Muscle of leg (tissue), 11 donors: ENCODE data around the gene FOXD1. TPM values are rescaled to one million over a fixed set of nuclear protein-coding genes. Genes with fewer than 3 reads are reported as not detected.
"Not testable (repeated sequence)": the region's sequence is repeated elsewhere in the genome, so short reads cannot be mapped to it uniquely, and the experiment has no call there.

Experiments used
- DNase-seq: peaks from one replicate; pipeline ENCODE4 v3.0.0; 2013
- H3K27ac ChIP-seq: one replicate; pipeline ENCODE4 v1.5.1; 2013; ENCODE audit warnings: mild to moderate bottlenecking, low read length, control low read depth
- H3K27me3 ChIP-seq: one replicate; pipeline ENCODE4 v1.6.1; 2013; ENCODE audit warnings: low read length; ENCODE audit not compliant: control insufficient read depth, insufficient read depth
- H3K36me3 ChIP-seq: one replicate; pipeline ENCODE4 v1.6.1; 2013; ENCODE audit warnings: low read length; ENCODE audit not compliant: control insufficient read depth, insufficient read depth
- H3K4me1 ChIP-seq: one replicate; pipeline ENCODE4 v1.6.1; 2013; ENCODE audit warnings: low read length; ENCODE audit not compliant: control insufficient read depth, insufficient read depth
- H3K4me3 ChIP-seq: one replicate; pipeline ENCODE4 v1.5.1; 2013; ENCODE audit warnings: low read length, control low read depth
- H3K9me3 ChIP-seq: replicated peaks from 2 replicates; pipeline ENCODE4 v1.6.1; 2013; ENCODE audit warnings: low read depth, low read length; ENCODE audit not compliant: control insufficient read depth
- WGBS: methylation state at CpG from one replicate; pipeline ENCODE4 v1.1.5; 2013; ENCODE audit warnings: missing lambda C conversion rate; ENCODE audit not compliant: insufficient coverage; 5-methylcytosine and 5-hydroxymethylcytosine counted together
- polyA plus RNA-seq, 8 donors: library from polyadenylated mRNA; unstranded; fragments of 120-200 nt; gene quantifications; one replicate each; pipeline versions ENCODE4 v1.2.1 to v1.2.3, GENCODE V29; 2013; ENCODE audit warnings: inconsistent platforms in 1 of 8, low replicate concordance in 1 of 8; ENCODE audit not compliant: insufficient read length in 8 of 8, insufficient read depth in 1 of 8
- total RNA-seq: library from RNA; stranded (reverse); fragments of 120-200 nt; gene quantifications from one replicate; pipeline ENCODE4 v1.2.4, GENCODE V29; 2013

The FOXD1 gene
- total and polyA plus RNA-seq, 9 donors, result 0.35 to 2.9 (median 0.95) TPM

DNA sequence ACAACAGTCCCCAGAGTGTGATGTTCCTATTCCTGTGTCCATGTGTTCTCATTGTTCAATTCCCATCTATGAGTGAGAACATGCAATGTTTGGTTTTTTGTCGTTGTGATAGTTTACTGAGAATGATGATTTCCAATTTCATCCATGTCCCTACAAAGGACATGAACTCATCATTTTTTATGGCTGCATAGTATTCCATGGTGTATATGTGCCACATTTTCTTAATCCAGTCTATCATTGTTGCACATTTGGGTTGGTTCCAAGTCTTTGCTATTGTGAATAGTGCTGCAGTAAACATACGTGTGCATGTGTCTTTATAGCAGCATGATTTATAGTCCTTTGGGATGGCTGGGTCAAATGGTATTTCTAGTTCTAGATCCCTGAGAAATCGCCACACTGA lies 20.1 kb upstream of the FOXD1 start:
- WGBS, result no CpG with 5 or more reads among the region's 3 CpGs
- H3K27me3 ChIP-seq, H3K36me3 ChIP-seq, H3K4me3 ChIP-seq, DNase-seq, H3K9me3 ChIP-seq, H3K27ac ChIP-seq: not testable (repeated sequence)
- peaks cover 21% of the 10 kb centered on the region for H3K4me1 ChIP-seq

DNA sequence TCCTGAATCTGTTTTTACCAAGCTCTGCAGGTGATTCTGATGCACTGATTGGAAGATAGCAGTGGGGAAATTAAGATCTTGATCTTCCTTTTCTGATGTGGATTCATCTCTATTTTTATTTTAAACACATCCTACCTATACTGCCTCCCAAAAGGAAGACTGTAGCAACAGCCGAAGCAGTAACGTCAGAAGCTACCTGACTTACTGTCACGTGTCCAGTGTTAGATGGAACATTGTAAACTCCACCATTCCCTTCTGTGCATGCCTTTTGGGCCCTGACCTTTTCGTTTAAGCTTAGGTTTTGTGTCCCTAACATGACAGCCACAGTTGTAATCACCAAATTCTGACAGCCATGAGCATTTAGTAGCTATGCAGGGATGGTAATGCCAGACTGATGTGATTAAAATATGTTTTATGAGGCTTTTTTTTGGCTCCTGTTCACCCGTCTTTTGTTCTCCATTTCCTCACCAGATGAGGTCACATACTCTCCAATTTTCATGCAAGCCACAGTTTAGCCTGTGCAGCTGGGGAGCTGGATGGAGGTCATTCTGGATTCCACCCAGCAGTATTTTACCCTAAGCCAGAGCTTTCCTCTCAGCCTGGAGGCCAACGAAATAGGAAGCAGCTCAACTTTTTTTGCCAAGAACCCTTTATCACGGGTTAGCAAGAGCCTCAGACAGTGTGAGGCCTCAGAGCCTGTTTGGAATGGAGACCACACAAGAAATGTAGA lies 15.6 kb upstream of the FOXD1 start:
- H3K9me3 ChIP-seq, result no peaks in the 10 kb centered on the region
- DNase-seq, result peak; percentile 98
- peak overlapping the region; percentile 74 for H3K27ac ChIP-seq
- H3K27me3 ChIP-seq, result peaks cover 9% of the 10 kb centered on the region
- H3K4me3 ChIP-seq, result no peak overlapping the region
- H3K36me3 ChIP-seq, result no peaks in the 10 kb centered on the region
- peaks cover 12% of the 10 kb centered on the region for H3K4me1 ChIP-seq
- WGBS, result 31% methylated on average over 3 of the region's 7 CpGs

DNA sequence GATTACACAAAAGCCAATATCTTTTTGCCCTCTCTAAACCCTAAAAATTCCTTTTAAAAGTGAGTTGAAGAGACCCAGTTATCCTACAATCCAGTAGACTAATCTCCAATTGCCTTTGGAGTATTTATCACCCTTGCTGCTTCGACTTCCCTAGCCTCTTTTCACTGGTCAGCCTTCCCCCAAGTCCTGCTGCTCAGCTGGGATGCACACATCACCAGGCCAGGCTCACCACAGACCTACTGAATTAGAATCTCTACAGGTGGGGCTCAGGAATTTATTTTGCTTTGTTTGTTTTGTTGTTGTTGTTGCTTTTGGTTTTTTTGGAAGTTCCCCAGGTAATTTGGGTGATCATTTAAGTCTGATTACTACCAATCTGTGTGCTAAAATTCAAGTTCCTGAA lies 11.6 kb upstream of the FOXD1 start:
- Histone ChIP-seq H3K4me3 (no peak overlapping the region), H3K9me3 (no peaks in the 10 kb centered on the region), H3K36me3 (no peaks in the 10 kb centered on the region), H3K4me1 (peaks cover 8% of the 10 kb centered on the region), H3K27ac (no peak overlapping the region), H3K27me3 (peaks cover 15% of the 10 kb centered on the region)
- no peak for DNase-seq
- WGBS, result no CpG with 5 or more reads among the region's 1 CpG

DNA sequence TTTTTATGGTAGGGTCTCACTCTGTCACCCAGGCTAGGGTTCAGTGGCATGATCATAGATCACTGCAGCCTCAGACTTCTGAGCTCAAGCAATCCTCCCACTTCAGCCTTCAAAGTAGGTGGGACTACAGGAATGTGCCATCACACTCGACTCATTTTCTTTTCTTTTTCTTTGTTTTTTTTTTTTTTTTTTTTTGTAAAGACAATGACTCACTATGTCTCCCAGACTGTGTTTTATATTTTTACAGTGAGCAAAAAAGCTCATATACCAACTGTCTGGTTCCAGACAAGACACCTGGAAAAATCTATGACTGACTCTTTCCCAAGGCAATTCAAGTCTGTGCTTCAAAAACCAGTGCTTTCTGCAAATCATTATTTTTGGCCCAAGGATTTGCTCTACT lies 10.8 kb upstream of the FOXD1 start:
- DNase-seq, result no peak
- Histone ChIP-seq H3K27ac (no peak overlapping the region), H3K4me3 (no peak overlapping the region), H3K9me3 (no peaks in the 10 kb centered on the region), H3K4me1 (peaks cover 6% of the 10 kb centered on the region), H3K27me3 (peaks cover 16% of the 10 kb centered on the region), H3K36me3 (no peaks in the 10 kb centered on the region)
- no CpG with 5 or more reads among the region's 1 CpG for WGBS

DNA sequence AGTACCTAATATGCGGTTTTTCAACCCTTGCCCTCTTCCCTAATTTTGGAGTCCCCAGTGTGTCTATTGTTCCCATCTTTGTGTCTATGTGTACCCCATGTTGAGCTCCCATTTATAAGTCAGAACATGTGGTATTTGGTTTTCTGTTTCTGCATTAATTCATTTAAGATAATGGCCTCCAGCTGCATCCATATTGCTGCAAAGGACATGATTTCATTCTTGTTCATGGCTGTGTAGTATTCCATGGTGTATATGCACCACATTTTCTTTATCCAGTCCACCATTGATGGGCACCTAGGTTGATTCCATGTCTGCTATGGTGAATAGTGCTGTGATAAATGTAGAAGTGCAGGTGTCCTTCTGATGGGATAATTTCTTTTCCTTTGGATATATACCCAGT lies 7.9 kb upstream of the FOXD1 start:
- H3K4me1 ChIP-seq, H3K36me3 ChIP-seq, H3K27ac ChIP-seq, H3K4me3 ChIP-seq, DNase-seq, H3K9me3 ChIP-seq: not testable (repeated sequence)
- WGBS, result no CpG with 5 or more reads among the region's 1 CpG
- H3K27me3 ChIP-seq, result peaks cover 40% of the 10 kb centered on the region

DNA sequence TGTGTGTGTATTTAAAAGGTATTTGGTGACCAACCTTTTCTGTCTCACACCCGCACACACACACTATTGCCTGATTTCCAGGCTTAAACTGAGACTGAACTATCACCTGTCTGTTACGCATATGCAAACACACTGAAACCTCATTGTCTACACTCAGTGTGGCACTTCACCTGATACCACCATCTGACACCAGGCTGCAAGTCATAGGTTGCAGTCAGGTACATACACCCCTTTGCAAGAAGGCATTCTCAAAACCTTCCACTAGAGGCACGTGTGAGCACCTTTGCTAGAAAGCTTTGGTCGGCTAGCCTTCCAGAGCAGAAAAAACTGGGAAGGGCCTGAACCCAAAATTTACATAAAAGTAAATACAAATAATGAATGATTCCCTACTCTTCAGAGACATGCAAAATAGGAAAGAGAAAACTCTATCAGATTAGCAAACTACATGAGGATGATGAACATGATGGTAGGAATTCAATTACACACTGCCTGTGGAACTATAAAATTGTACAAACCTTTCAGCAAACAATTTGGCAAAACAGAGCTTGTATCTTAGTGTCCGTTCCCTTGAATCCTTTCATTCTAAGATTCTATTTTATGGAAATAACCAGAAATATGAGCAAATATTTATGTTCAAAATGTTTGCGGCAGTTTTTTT lies 5.9 kb upstream of the FOXD1 start:
- peaks cover 49% of the 10 kb centered on the region for H3K27me3 ChIP-seq
- H3K9me3 ChIP-seq, result no peaks in the 10 kb centered on the region
- no peaks in the 10 kb centered on the region for H3K36me3 ChIP-seq
- WGBS, result 14% methylated on average over 1 of the region's 6 CpGs
- peaks cover 11% of the 10 kb centered on the region for H3K4me1 ChIP-seq
- H3K4me3 ChIP-seq, result no peak overlapping the region
- no peak overlapping the region for H3K27ac ChIP-seq
- peak; percentile 56 for DNase-seq

DNA sequence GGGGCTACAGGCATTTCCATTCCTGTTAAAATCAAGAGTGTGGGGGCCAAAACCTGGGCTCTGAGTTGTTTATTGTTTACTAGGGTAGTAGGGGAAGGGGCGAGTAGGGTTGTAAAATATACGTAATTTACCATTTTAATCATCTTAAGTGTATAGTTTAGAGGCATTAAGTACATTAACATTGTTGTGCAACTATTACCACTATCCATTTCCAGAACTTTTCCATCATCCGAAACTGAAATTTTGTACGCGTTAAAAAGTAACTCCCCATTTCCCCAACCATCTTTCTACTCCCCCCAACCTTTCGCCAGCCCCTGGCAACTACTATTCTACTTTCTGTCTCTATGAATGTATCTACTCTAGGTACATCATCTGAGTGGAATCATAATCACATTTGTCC lies 3.6 kb upstream of the FOXD1 start:
- WGBS, result 80% methylated on average over 1 of the region's 6 CpGs
- H3K9me3 ChIP-seq, result no peaks in the 10 kb centered on the region
- no peak overlapping the region for H3K27ac ChIP-seq
- no peaks in the 10 kb centered on the region for H3K36me3 ChIP-seq
- H3K4me1 ChIP-seq, result peaks cover 17% of the 10 kb centered on the region
- H3K4me3 ChIP-seq, result no peak overlapping the region
- no peak for DNase-seq
- peaks cover 58% of the 10 kb centered on the region for H3K27me3 ChIP-seq

DNA sequence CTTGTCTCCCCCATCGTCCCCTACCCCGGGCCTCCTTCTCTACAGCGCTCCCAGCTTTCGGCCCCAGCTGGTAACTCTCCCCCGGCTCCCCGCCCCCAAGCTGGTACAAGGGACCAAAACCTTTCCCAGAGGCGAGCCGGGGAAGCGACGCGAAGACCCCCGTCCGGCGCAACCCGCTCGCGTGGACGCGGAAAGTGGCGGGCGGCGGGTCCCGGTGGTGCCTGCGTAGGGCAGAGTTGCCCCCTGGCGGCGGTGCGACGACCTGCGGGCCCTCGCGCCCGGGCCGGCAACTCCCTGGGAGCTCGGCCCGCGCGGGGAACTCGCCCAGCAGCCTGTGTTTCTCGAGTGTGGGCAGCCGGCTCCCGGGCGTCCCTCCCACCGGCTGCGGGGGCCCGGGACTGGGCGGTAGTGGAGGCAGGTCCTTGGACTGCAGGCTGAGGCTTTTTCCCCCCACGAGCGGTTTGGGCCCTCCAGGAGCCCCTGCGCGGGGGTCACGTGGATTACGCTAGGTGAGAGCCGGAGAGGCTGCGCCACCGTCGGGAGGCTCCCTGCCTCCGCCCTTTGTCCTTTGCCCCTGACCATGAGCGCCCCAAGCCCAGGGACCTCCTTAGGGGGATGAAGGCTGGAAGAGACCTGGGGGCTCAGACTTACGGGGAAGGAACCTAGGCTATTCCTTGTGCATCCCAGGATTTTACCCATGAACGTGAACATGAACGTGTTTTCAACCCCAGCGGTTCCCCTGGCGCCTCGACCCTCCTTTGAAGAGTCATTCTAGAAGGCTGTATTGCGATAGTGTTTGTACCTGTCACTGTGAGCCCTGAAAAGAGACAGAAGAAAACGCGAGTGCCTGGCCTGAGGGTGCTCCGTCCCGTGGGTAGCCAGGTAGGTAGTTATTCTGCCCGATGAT lies 2.9 kb upstream of the FOXD1 start:
- Histone ChIP-seq H3K4me1 (peaks cover 21% of the 10 kb centered on the region), H3K27me3 (peaks cover 62% of the 10 kb centered on the region), H3K4me3 (no peak overlapping the region), H3K9me3 (no peaks in the 10 kb centered on the region), H3K36me3 (no peaks in the 10 kb centered on the region), H3K27ac (no peak overlapping the region)
- peak; percentile 62 for DNase-seq
- WGBS, result under 1% methylated on average over 68 of the region's 70 CpGs

DNA sequence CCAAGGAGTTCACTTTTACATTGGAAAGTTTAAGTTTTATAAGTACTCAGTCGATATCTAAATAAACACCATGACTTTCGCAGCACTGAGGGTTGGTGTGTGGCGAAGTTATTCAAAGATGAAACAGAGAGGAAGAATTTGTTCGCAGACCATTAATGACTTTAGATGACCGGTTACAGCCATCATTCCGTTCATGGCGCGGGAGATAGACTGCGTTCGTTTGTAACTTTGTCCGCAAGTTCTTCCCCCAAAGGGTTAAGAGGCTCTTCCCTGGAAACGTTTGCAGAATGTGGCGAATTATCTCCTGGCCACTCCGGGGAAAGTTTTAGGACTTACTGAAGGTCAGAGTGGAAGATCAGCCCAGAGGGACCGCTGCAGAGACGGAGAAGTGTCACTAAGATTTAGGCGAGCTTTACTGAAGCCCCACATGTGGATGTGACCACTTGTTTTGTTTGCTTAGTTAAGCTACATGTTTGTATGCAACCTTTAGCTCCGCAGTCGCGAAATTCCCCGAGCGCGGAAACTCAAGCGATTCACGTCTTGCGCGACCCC lies 2.2 kb upstream of the FOXD1 start:
- DNase-seq, result peak; percentile 60
- Histone ChIP-seq H3K4me1 (peaks cover 22% of the 10 kb centered on the region), H3K27ac (no peak overlapping the region), H3K9me3 (no peaks in the 10 kb centered on the region), H3K36me3 (no peaks in the 10 kb centered on the region), H3K4me3 (no peak overlapping the region), H3K27me3 (peaks cover 63% of the 10 kb centered on the region)
- WGBS, result 4% methylated on average over 23 of the region's 27 CpGs

DNA sequence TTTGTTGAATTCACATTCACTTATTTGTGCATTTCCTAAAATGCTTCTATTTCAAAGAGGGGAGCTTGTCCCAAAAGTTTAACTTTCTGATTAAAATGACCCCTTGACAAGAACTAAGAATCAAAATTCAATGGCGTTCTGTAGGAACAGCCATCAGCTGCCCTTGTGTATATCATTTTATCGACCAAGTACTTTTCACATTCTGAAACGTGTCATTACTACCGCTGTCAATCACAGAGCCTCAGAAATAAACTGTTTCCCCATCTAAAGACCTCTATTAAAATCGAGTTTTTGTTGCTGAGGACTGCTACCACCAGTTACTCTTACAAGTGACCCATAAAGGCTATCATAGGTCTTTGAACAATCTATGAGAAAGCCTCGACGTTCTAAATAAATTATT lies 1.6 kb upstream of the FOXD1 start:
- no peak for DNase-seq
- H3K9me3 ChIP-seq, result no peaks in the 10 kb centered on the region
- peaks cover 22% of the 10 kb centered on the region for H3K4me1 ChIP-seq
- 13% methylated on average over 5 of the region's 7 CpGs for WGBS
- H3K27ac ChIP-seq, result no peak overlapping the region
- no peaks in the 10 kb centered on the region for H3K36me3 ChIP-seq
- H3K27me3 ChIP-seq, result peaks cover 63% of the 10 kb centered on the region
- no peak overlapping the region for H3K4me3 ChIP-seq
